Natural killer cell (primary cell): ENCODE data around the gene MED13L. TPM values are rescaled to one million over a fixed set of nuclear protein-coding genes. Genes with fewer than 3 reads are reported as not detected.

ENCODE experiments used
- ATAC-seq, 3 donors: fragments of 150-1000 bp in 2 of 3; fragments of 200-7000 bp in 1 of 3; cut with Tn5 transposase; 1 replicate in 1 of 3; 2 replicates in 2 of 3; pipeline ENCODE4 v1.10.0; 2021; ENCODE audit warnings: mild to moderate bottlenecking in 2 of 3, moderate library complexity in 2 of 3
- DNase-seq, 2 donors: peaks; one replicate each; pipeline versions ENCODE4 v3.0.0 to v3.0.0-alpha.2; 2013 to 2021; ENCODE audit warnings: mixed read lengths in 1 of 2
- H3K27ac ChIP-seq: one replicate; pipeline ENCODE4 v1.5.1; 2013; ENCODE audit warnings: mild to moderate bottlenecking, low read length
- H3K27me3 ChIP-seq: one replicate; pipeline ENCODE4 v1.6.1; 2013; ENCODE audit warnings: low read length; ENCODE audit not compliant: control insufficient read depth, insufficient read depth
- H3K36me3 ChIP-seq: one replicate; pipeline ENCODE4 v1.6.1; 2013; ENCODE audit warnings: low read length; ENCODE audit not compliant: control insufficient read depth, insufficient read depth
- H3K4me1 ChIP-seq: one replicate; pipeline ENCODE4 v1.6.1; 2013; ENCODE audit warnings: low read length; ENCODE audit not compliant: control insufficient read depth, insufficient read depth
- H3K4me3 ChIP-seq: one replicate; pipeline ENCODE4 v1.5.1; 2013; ENCODE audit warnings: low read length
- H3K9me3 ChIP-seq: one replicate; pipeline ENCODE4 v1.6.1; 2013; ENCODE audit warnings: low read length; ENCODE audit not compliant: control insufficient read depth, insufficient read depth
- H3K27ac Mint-ChIP-seq, 2 donors: one replicate each; pipeline ENCODE4 v1.8.0; 2022; ENCODE audit warnings: mild to moderate bottlenecking in 2 of 2, mixed read lengths in 2 of 2, moderate library complexity in 1 of 2
- H3K27me3 Mint-ChIP-seq, 2 donors: one replicate each; pipeline ENCODE4 v1.8.0; 2022; ENCODE audit warnings: low read depth in 2 of 2, mixed read lengths in 2 of 2
- H3K36me3 Mint-ChIP-seq: one replicate; pipeline ENCODE4 v1.8.0; 2022; ENCODE audit warnings: mixed read lengths
- H3K4me1 Mint-ChIP-seq, 2 donors: one replicate each; pipeline ENCODE4 v1.8.0; 2022; ENCODE audit warnings: mixed read lengths in 2 of 2
- H3K4me3 Mint-ChIP-seq: one replicate; pipeline ENCODE4 v1.8.0; 2022; ENCODE audit warnings: mild to moderate bottlenecking, moderate library complexity, mixed read lengths
- H3K9me3 Mint-ChIP-seq, 2 donors: one replicate each; pipeline ENCODE4 v1.8.0; 2022; ENCODE audit warnings: mixed read lengths in 2 of 2
- CTCF ChIP-seq: fragments of 200-600 bp; IDR thresholded peaks from one replicate; pipeline ENCODE4 v1.8.0; 2022; ENCODE audit warnings: antibody characterized with exemption
- WGBS: methylation state at CpG from one replicate; pipeline ENCODE4 v1.1.7; 2013; ENCODE audit warnings: missing lambda C conversion rate; ENCODE audit not compliant: insufficient coverage; 5-methylcytosine and 5-hydroxymethylcytosine counted together
- intact Hi-C: fragments of 100-400 bp; cut with micrococcal nuclease; formaldehyde crosslinking; loops from one replicate; pipeline ENCODE4 v1.14.2; 2022
- total RNA-seq, 4 donors: library from RNA; stranded (reverse); fragments of 120-200 nt in 1 of 4; gene quantifications; one replicate each; pipeline versions ENCODE4 v1.2.3 to v1.2.4, GENCODE V29; 2013 to 2022

Gene MED13L
- total RNA-seq, 3 donors from 2014 or later (not counting 1 experiment from before 2014, with no cell fraction given): 237 to 316 (median 240) TPM

DNA sequence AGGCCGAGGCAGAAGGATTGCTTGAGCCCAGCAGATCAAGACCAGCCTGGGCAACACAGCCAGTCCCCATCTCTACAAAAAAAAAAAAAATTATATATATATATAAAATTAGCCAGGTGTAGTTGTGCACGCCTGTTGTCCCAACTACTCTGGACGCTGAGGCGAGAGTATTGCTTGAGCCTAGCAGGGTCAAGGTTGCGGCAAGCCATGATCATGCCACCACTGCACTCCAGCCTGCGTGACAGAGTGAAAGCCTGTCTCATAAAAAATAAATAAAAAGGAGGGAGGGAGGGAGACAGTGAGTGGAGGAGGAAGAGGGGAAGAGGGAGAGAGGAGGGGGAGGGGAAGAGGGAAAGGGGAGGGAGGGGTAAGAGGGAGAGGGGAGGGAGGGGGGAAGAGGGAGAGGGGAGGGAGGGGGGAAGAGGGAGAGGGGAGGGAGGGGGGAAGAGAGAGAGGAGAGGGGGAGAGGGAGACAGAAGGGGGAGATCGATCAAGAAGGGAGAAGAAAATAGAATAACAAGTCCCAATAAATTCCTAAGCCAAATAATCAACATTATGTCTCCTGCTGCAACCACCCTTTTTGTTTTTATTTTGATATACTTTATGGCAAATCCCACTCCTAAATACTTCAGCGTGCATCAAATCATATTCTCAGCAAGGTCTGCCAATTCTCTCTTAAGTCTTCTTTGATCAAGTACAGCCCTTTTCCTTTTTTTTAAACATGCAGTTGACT lies 163.9 kb downstream of the MED13L start:
- Mint-ChIP-seq H3K27me3 (no peaks in the 10 kb centered on the region), H3K27ac (peak overlapping the region in 1 of 2 donors; percentile 52), H3K9me3 (no peaks in the 10 kb centered on the region), H3K36me3 (no peaks in the 10 kb centered on the region), H3K4me1 (peaks cover 37 to 42% of the 10 kb centered on the region in 2 donors), H3K4me3 (no peak overlapping the region)
- H3K36me3 ChIP-seq: peaks cover 6% of the 10 kb centered on the region
- no peaks in the 10 kb centered on the region for H3K9me3 ChIP-seq
- H3K27me3 ChIP-seq: no peaks in the 10 kb centered on the region
- ATAC-seq: no peak
- no peaks in the 10 kb centered on the region for H3K4me1 ChIP-seq
- 92% methylated on average over 7 of the region's 8 CpGs for WGBS
- no peak overlapping the region for H3K27ac ChIP-seq
- intact Hi-C loops: no loop called here
- no peak for DNase-seq
- no peak overlapping the region for H3K4me3 ChIP-seq
- no peak for TF ChIP-seq CTCF

GRCh38 chr12:116106870-116107269 lies 170.6 kb downstream of the MED13L start:
- Mint-ChIP-seq H3K36me3 (peaks cover 7% of the 10 kb centered on the region), H3K4me1 (peaks cover 15 to 17% of the 10 kb centered on the region in 2 donors), H3K27me3 (no peaks in the 10 kb centered on the region), H3K27ac (no peak overlapping the region), H3K9me3 (no peaks in the 10 kb centered on the region), H3K4me3 (no peak overlapping the region)
- H3K27ac ChIP-seq: no peak overlapping the region
- intact Hi-C loops: no loop called here
- TF ChIP-seq CTCF: no peak
- H3K4me3 ChIP-seq: no peak overlapping the region
- no peak for DNase-seq
- H3K9me3 ChIP-seq: no peaks in the 10 kb centered on the region
- no peaks in the 10 kb centered on the region for H3K4me1 ChIP-seq
- ATAC-seq: no peak
- H3K36me3 ChIP-seq: peaks cover 8% of the 10 kb centered on the region
- WGBS: 100% methylated on average over 1 of the region's 2 CpGs
- no peaks in the 10 kb centered on the region for H3K27me3 ChIP-seq

GRCh38 chr12:116104167-116104767 lies 173.2 kb downstream of the MED13L start:
- 100% methylated on average over 1 of the region's 2 CpGs for WGBS
- ATAC-seq (no peak), DNase-seq (no peak)
- Histone ChIP-seq H3K4me1 (no peaks in the 10 kb centered on the region), H3K27ac (no peak overlapping the region), H3K4me3 (no peak overlapping the region), H3K27me3 (no peaks in the 10 kb centered on the region), H3K9me3 (no peaks in the 10 kb centered on the region), H3K36me3 (peaks cover 2% of the 10 kb centered on the region)
- intact Hi-C loops: no loop called here
- Mint-ChIP-seq H3K36me3 (peaks cover 7% of the 10 kb centered on the region), H3K9me3 (no peaks in the 10 kb centered on the region), H3K4me1 (peaks cover 10 to 27% of the 10 kb centered on the region in 2 donors), H3K27ac (no peak overlapping the region), H3K4me3 (no peak overlapping the region), H3K27me3 (no peaks in the 10 kb centered on the region)
- no peak for TF ChIP-seq CTCF
